IPS-15b (cell line): ENCODE measurements around the gene TTC13.

Source experiments
- H3K27me3 ChIP-seq: one replicate; pipeline ENCODE4 v1.6.1; 2013; ENCODE audit warnings: low read length; ENCODE audit not compliant: control insufficient read depth, insufficient read depth
- H3K36me3 ChIP-seq: one replicate; pipeline ENCODE4 v1.6.1; 2013; ENCODE audit warnings: low read length; ENCODE audit not compliant: control insufficient read depth, insufficient read depth
- H3K4me1 ChIP-seq: one replicate; pipeline ENCODE4 v1.6.1; 2013; ENCODE audit warnings: mild to moderate bottlenecking, low read length; ENCODE audit not compliant: control insufficient read depth, insufficient read depth
- H3K4me3 ChIP-seq: one replicate; pipeline ENCODE4 v1.5.1; 2013; ENCODE audit warnings: low read depth, low read length
- H3K9ac ChIP-seq: one replicate; pipeline ENCODE4 v1.6.1; 2013; ENCODE audit warnings: low read depth, mild to moderate bottlenecking, low read length
- H3K9me3 ChIP-seq: one replicate; pipeline ENCODE4 v1.6.1; 2013; ENCODE audit warnings: mild to moderate bottlenecking, low read length; ENCODE audit not compliant: control insufficient read depth, insufficient read depth

TTC13 gene

DNA sequence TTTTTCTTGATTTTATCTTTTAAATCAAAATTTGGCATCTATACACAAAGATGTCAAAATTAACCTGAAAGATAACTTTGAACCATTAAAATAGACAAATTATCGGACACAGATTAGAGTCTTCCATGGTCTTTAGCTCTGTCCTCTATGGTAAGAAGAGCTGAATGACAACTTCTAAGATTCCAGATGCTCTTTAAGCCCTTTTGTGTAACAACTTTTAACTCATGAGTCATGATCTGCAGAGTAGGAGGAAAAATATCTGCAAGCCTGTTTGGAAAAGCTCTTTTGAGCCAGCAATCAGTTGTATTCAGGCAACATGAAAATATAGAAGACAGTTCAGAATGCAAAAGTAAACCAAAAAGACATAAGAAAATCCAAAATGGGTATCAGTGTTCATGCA is 37.8 kb downstream of the TTC13 start:
- no peak overlapping the region for H3K9ac ChIP-seq
- no peaks in the 10 kb centered on the region for H3K4me1 ChIP-seq
- H3K27me3 ChIP-seq = no peaks in the 10 kb centered on the region
- H3K9me3 ChIP-seq = no peaks in the 10 kb centered on the region
- H3K36me3 ChIP-seq = no peaks in the 10 kb centered on the region
- no peak overlapping the region for H3K4me3 ChIP-seq

DNA sequence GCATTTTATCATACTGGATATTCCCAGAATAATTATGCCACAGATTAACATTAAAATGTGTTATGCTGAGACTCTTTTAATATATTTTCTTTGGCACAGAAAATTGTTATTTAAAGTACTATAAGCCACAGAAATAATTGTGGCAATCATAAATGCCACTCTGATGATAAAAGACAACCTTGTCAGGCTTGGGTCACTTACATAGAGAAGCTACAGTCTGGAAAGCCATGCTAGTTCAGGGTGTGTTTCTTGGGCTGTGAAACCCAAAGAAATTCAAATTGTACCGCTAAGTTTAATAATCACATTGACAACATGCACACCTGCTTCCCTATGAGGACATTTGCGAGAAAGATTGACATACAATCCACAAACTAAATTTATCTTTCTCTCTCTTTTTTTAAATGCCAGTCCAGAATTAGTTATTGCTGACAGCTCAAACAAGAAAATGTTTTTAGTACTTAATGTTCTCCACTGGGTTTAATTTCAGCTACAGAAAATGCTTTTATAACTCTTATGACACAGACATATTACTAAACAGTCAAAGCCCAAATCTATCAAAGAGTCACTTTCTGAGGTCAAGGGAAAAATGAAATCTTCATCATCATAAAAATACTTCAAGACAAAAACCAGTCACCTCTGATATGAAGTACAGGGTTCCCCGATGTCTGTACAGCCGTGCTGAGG is 38.7 kb downstream of the TTC13 start:
- Histone ChIP-seq H3K9me3 (no peaks in the 10 kb centered on the region), H3K9ac (no peak overlapping the region), H3K27me3 (no peaks in the 10 kb centered on the region), H3K36me3 (no peaks in the 10 kb centered on the region), H3K4me1 (no peaks in the 10 kb centered on the region), H3K4me3 (no peak overlapping the region)

DNA sequence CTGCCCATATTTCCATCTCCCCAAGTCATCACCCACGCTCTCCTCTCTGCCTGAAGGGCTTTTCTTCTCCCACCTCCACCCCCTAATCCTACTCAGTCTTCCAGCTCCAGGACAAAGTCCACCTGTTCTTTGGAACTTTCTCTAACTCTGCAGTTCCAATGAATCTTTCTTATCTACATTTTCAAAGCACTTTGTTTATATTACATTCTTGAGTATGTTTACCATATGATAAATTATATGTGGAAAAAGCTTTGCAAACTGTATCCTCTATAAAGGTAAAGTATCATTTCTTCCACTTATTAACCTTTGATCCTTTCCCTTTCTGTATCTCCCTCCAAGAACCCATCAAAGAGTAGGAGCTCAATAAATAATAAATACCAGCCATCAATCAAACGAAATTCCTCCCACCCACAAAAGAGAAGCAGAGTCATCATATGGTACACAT is 39.7 kb downstream of the TTC13 start:
- no peak overlapping the region for H3K9ac ChIP-seq
- no peaks in the 10 kb centered on the region for H3K4me1 ChIP-seq
- no peak overlapping the region for H3K4me3 ChIP-seq
- H3K9me3 ChIP-seq = no peaks in the 10 kb centered on the region
- H3K27me3 ChIP-seq = no peaks in the 10 kb centered on the region
- H3K36me3 ChIP-seq = no peaks in the 10 kb centered on the region

DNA sequence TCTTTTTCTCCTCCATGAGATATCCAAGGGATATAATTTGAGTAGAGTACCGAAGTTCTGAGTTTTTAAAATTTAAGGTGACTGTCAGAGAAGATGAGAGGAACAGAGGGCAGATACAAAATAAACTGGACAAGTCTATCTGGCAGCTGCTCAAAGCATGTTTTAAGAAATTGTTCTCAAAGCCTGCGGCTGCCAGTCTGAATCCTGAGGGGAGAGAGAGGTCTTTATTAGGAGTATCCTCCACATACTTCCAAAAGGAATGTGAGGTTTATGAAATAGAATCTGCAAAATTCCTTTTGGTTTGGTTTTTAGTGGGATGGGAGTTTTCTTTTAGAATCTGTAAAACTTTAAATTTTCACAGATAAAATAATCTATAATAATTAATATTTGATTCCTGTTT is 41.3 kb downstream of the TTC13 start:
- H3K9me3 ChIP-seq = no peaks in the 10 kb centered on the region
- no peak overlapping the region for H3K9ac ChIP-seq
- H3K4me3 ChIP-seq = no peak overlapping the region
- no peaks in the 10 kb centered on the region for H3K36me3 ChIP-seq
- no peaks in the 10 kb centered on the region for H3K27me3 ChIP-seq
- no peaks in the 10 kb centered on the region for H3K4me1 ChIP-seq

DNA sequence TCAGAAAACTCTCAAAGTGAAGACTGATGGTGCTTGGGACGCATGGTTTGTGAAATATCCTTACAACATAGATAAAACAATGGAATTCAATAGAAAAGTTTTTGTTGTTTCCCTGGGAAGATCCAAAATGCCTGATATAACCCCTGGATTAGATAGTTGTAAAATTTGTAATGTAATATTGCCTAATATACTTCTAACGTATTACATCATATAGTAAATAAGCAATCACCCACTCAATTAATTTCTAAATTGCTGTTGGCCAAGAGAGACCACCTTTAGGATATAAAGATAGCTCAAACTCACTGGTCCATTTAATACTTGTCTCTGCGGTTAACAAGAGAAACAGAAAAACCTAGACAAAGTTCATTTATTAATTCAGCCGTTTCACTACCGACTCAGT is 42.2 kb downstream of the TTC13 start:
- H3K9ac ChIP-seq = no peak overlapping the region
- no peaks in the 10 kb centered on the region for H3K36me3 ChIP-seq
- no peaks in the 10 kb centered on the region for H3K9me3 ChIP-seq

DNA sequence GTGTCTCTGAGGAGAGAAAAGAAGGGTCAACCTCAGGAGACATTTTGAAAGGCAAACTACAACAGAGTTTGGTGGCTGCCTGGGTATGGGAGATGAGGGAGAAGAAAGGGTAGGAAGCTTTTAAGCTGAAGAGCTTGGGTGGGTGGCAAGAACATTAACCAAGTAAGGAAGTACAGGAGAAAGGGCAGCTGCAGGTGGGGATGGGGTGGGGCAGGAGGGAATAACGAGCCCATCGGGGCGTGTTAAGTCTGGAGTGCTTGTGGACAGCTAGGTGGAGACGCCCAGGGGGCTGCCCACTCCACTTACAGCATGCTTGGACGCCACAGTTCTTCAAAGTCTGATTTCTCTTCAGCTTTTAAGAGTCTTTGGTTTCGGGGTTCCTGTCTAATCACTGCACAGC is 42.8 kb downstream of the TTC13 start:
- Histone ChIP-seq H3K4me3 (no peak overlapping the region), H3K9me3 (no peaks in the 10 kb centered on the region), H3K4me1 (no peaks in the 10 kb centered on the region), H3K9ac (no peak overlapping the region), H3K36me3 (no peaks in the 10 kb centered on the region), H3K27me3 (no peaks in the 10 kb centered on the region)

More for the DNA sequence above, 42.2 kb downstream of the TTC13 start:
- H3K4me3 ChIP-seq = no peak overlapping the region
- no peaks in the 10 kb centered on the region for H3K27me3 ChIP-seq
- H3K4me1 ChIP-seq = no peaks in the 10 kb centered on the region

DNA sequence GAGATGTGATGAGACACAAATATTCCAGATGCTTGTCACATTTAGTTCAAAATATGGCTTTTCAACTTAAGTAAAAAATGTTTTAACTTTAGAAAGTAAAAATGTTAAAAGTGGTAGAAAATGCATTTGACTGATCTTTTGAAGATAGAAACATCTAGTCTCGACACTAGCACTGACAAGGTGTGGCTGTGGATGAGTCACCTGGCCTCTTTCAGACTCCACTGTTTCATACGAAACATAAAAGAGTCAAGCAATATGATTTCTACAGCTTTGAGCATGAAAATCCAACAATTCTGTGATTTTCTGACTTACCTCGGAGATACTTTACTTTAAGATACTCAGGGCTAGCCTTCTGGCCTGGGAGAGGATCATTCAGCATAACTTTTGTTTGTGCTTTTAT is 47.7 kb downstream of the TTC13 start:
- no peaks in the 10 kb centered on the region for H3K36me3 ChIP-seq
- no peaks in the 10 kb centered on the region for H3K27me3 ChIP-seq
- no peak overlapping the region for H3K4me3 ChIP-seq
- no peaks in the 10 kb centered on the region for H3K9me3 ChIP-seq
- H3K9ac ChIP-seq = no peak overlapping the region
- no peaks in the 10 kb centered on the region for H3K4me1 ChIP-seq

DNA sequence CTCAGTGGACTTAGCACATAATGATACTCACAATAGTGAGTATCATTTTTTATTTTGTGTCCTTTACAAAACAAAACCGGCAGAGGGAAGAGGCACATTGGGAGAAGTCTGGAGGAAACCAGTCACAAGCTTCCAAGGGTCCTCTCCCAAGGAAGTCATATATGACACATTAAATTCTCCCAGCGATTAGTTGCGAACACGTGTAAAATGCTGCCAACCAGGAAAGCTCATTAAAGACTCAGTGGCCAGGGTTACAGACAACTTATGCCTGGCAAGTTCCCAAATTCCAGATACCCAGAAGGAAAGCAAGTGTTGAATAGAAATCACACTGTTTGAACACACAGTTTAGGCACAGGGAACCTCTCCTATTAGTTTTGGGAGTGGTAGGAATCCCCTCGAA is 52.5 kb downstream of the TTC13 start:
- Histone ChIP-seq H3K36me3 (no peaks in the 10 kb centered on the region), H3K4me1 (no peaks in the 10 kb centered on the region), H3K27me3 (no peaks in the 10 kb centered on the region), H3K9me3 (no peaks in the 10 kb centered on the region), H3K4me3 (no peak overlapping the region), H3K9ac (no peak overlapping the region)

DNA sequence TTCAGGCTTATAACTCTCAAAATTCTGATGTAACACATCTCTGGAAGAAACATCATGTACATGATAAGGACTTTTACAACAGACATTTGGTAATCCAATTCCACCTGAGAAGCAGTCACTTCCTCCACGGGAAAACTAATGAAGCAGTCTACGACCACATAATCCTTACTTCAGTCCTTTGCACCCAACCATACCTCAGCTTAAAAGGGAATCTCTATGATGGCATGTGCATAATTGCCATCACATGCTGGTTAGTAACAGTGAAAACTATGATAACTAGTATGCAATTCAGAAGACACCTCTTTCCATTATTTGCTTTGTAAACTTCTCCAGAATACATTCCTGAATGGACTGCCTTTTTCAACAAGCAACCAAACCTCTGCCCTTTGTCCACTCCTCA is 53.1 kb downstream of the TTC13 start:
- Histone ChIP-seq H3K9ac (no peak overlapping the region), H3K9me3 (no peaks in the 10 kb centered on the region), H3K36me3 (no peaks in the 10 kb centered on the region), H3K27me3 (no peaks in the 10 kb centered on the region), H3K4me1 (no peaks in the 10 kb centered on the region), H3K4me3 (no peak overlapping the region)

DNA sequence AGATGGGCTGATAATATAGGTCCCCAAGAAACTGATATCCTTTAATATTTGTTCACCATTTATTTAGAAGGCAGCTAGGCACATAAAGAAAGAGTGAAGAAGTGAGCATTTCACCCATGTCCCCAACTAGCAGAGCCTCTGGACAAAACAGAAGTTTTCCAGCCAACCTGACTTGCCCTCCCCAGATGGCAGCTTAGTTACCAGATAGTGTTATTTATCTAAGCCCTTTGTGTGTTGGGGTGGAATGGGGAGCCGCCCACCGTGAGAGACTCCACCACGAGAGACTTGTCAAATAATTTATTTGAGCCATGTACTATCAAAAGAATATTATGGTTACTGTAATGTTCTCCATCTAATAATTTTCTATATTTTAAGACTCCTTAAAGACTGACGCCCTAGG is 55.5 kb downstream of the TTC13 start:
- Histone ChIP-seq H3K4me3 (no peak overlapping the region), H3K9me3 (no peaks in the 10 kb centered on the region), H3K27me3 (no peaks in the 10 kb centered on the region), H3K36me3 (no peaks in the 10 kb centered on the region), H3K4me1 (no peaks in the 10 kb centered on the region), H3K9ac (no peak overlapping the region)

DNA sequence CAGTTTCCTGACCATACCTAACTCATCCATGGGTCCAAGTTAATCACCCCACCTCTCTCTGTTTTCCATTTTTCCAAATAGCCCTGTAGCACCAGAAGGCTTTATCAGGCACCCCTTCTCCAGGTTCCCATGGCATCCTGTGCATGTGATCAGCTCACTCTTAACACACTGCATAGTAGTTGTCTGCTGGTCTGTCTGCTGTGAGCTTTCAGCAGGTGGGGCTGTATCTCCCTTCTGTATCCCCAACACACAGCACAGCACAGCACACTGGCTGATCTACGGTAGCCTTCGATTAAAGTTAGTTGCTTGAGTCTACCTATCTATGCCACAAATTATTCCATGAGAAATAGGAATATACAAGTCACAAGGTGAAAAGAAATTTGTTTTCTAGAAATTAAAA is 56.0 kb downstream of the TTC13 start:
- Histone ChIP-seq H3K4me3 (no peak overlapping the region), H3K9me3 (no peaks in the 10 kb centered on the region), H3K27me3 (no peaks in the 10 kb centered on the region), H3K36me3 (no peaks in the 10 kb centered on the region), H3K9ac (no peak overlapping the region), H3K4me1 (no peaks in the 10 kb centered on the region)

DNA sequence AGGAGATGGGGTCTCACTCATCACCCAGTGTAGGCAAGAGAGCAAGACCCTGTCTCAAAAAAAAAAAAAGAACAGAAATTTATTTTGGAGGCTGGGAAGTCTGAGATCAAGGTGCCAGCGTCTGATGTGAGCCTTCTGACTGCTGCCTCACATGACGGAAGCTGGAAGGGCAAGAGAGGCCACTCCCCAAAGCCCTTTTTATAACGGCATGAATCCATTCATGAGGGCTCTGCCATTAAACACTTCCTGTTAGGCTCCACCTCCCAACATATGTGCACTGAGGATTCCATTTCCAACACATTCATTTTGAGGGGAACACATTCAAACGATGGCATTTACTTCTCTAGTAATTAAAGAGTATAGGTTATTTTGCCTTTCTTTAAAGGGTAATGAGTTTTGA is 59.5 kb downstream of the TTC13 start:
- no peaks in the 10 kb centered on the region for H3K9me3 ChIP-seq
- no peaks in the 10 kb centered on the region for H3K4me1 ChIP-seq
- no peak overlapping the region for H3K9ac ChIP-seq
- no peak overlapping the region for H3K4me3 ChIP-seq
- no peaks in the 10 kb centered on the region for H3K27me3 ChIP-seq
- no peaks in the 10 kb centered on the region for H3K36me3 ChIP-seq
